Measurements from ENCODE around the gene SETDB1. TPM values are rescaled to one million over a fixed set of nuclear protein-coding genes. Genes with fewer than 3 reads are reported as not detected.

Gene SETDB1
- polyA plus RNA-seq, 1 experiment, result 26.2 TPM

GRCh38 chr1:150965605-150966004, 39.4 kb downstream of the SETDB1 start:
- TF ChIP-seq CTCF (IDR thresholded peaks at IDR 0.05; ENCODE audit: insufficient read depth, low read depth, low read length), result no peak
- ChIA-PET CTCF (interaction anchor here (0.7 to 1.2 kb wide), 3 partner anchors 16 to 43 kb away, joined by 3 read pairs; partner anchors contain the start of gene ANXA9), POLR2A (no interaction called here)
- no peak for DNase-seq (ENCODE audit: low read depth)
- H3K36me3 ChIP-seq (ENCODE audit: control insufficient read depth, insufficient read depth, low read length), result peaks cover 47% of the 10 kb centered on the region
- H3K27me3 ChIP-seq (ENCODE audit: control insufficient read depth, insufficient read depth, low read length), result no peaks in the 10 kb centered on the region
- no peak overlapping the region for H3K4me3 ChIP-seq (ENCODE audit: low read depth, low read length)

- no peak for DNase-seq (ENCODE audit: low read depth)
- ChIA-PET CTCF (interaction anchor here (0.7 to 1.2 kb wide), 3 partner anchors 16 to 44 kb away, joined by 3 read pairs; partner anchors contain the start of gene ANXA9), POLR2A (no interaction called here)
- H3K27me3 ChIP-seq (ENCODE audit: control insufficient read depth, insufficient read depth, low read length), result no peaks in the 10 kb centered on the region
- H3K4me3 ChIP-seq (ENCODE audit: low read depth, low read length), result no peak overlapping the region
- H3K36me3 ChIP-seq (ENCODE audit: control insufficient read depth, insufficient read depth, low read length), result peaks cover 44% of the 10 kb centered on the region
- TF ChIP-seq CTCF (IDR thresholded peaks at IDR 0.05; ENCODE audit: insufficient read depth, low read depth, low read length), result no peak
Observed at GRCh38 chr1:150966011-150966410, 39.8 kb downstream of the SETDB1 start.

- no peak for TF ChIP-seq CTCF (IDR thresholded peaks at IDR 0.05; ENCODE audit: insufficient read depth, low read depth, low read length)
- ChIA-PET CTCF (no interaction called here), POLR2A (no interaction called here)
- Histone ChIP-seq H3K36me3 (ENCODE audit: control insufficient read depth, insufficient read depth, low read length) (peaks cover 38% of the 10 kb centered on the region), H3K4me3 (ENCODE audit: low read depth, low read length) (no peak overlapping the region), H3K27me3 (ENCODE audit: control insufficient read depth, insufficient read depth, low read length) (no peaks in the 10 kb centered on the region)
- no peak for DNase-seq (ENCODE audit: low read depth)
Observed at GRCh38 chr1:150967936-150968335, 41.8 kb downstream of the SETDB1 start.

GRCh38 chr1:150968491-150968890, 42.3 kb downstream of the SETDB1 start:
- Histone ChIP-seq H3K27me3 (ENCODE audit: control insufficient read depth, insufficient read depth, low read length) (no peaks in the 10 kb centered on the region), H3K36me3 (ENCODE audit: control insufficient read depth, insufficient read depth, low read length) (peaks cover 36% of the 10 kb centered on the region), H3K4me3 (ENCODE audit: low read depth, low read length) (no peak overlapping the region)
- no peak for DNase-seq (ENCODE audit: low read depth)
- ChIA-PET CTCF (interaction anchor here (3.3 kb wide), 1 partner anchor 12 kb away, joined by 13 read pairs; no protein-coding TSS in a partner anchor), POLR2A (no interaction called here)
- no peak for TF ChIP-seq CTCF (IDR thresholded peaks at IDR 0.05; ENCODE audit: insufficient read depth, low read depth, low read length)

GRCh38 chr1:150969626-150970025, 43.5 kb downstream of the SETDB1 start:
- no peak for DNase-seq (ENCODE audit: low read depth)
- no peaks in the 10 kb centered on the region for H3K27me3 ChIP-seq (ENCODE audit: control insufficient read depth, insufficient read depth, low read length)
- POLR2A ChIA-PET, result no interaction called here
- CTCF ChIA-PET, result interaction anchor here (1.3 to 3.3 kb wide), 2 partner anchors 11 to 27 kb away, joined by 4 to 13 read pairs; no protein-coding TSS in a partner anchor
- H3K4me3 ChIP-seq (ENCODE audit: low read depth, low read length), result no peak overlapping the region
- no peak for TF ChIP-seq CTCF (IDR thresholded peaks at IDR 0.05; ENCODE audit: insufficient read depth, low read depth, low read length)
- H3K36me3 ChIP-seq (ENCODE audit: control insufficient read depth, insufficient read depth, low read length), result peaks cover 30% of the 10 kb centered on the region

Data from BJ (cell line).